ENCODE data around the gene HOXC6. TPM values are rescaled to one million over a fixed set of nuclear protein-coding genes. Genes with fewer than 3 reads are reported as not detected.
A peak's percentile ranks its signal among the peaks of the same experiment; 100 is the strongest.

Gene HOXC6
- polyA plus RNA-seq, 3 donors: not detected

GRCh38 chr12:54032086-54032619 lies 3.9 kb downstream of the HOXC6 start:
- no peak overlapping the region for H2AFZ ChIP-seq (ENCODE audit: insufficient read depth, low read depth, low read length, poor library complexity, severe bottlenecking)
- H3K27me3 ChIP-seq (ENCODE audit: control insufficient read depth in 2 of 2, insufficient read depth in 2 of 2, low read length in 2 of 2): peaks cover 83 to 99% of the 10 kb centered on the region in 2 donors
- Mint-ChIP-seq H3K27ac (peak overlapping the region in 1 of 7 donors; percentile 60), H3K36me3 (peaks cover 5 to 19% of the 10 kb centered on the region in 2 donors), H3K9me3 (peaks cover 6 to 41% (median 28%) of the 10 kb centered on the region in 7 donors), H3K4me1 (peaks cover 16% of the 10 kb centered on the region), H3K4me3 (peak overlapping the region in 1 of 2 donors; percentile 84), H3K27me3 (ENCODE audit: low read depth in 3 of 3) (peaks cover 93 to 98% (median 96%) of the 10 kb centered on the region in 3 donors)
- H3K9me3 ChIP-seq (replicated peaks in 1 of 2; ENCODE audit: control insufficient read depth in 1 of 2, insufficient read depth in 1 of 2, low read length in 2 of 2): peaks cover 26 to 52% of the 10 kb centered on the region in 2 donors
- no peaks in the 10 kb centered on the region for H4K20me1 ChIP-seq (ENCODE audit: insufficient read depth, low read length)
- no peak overlapping the region for H3K4me2 ChIP-seq (replicated peaks; ENCODE audit: extremely low read depth, low read length, poor library complexity, severe bottlenecking)
- H3K36me3 ChIP-seq (replicated peaks in 1 of 2; ENCODE audit: control insufficient read depth in 1 of 2, insufficient read depth in 2 of 2, low read length in 2 of 2): no peaks in the 10 kb centered on the region
- no peak overlapping the region for H3K9ac ChIP-seq (ENCODE audit: insufficient read depth, low read length, poor library complexity, severe bottlenecking)
- no peaks in the 10 kb centered on the region for H3K4me1 ChIP-seq (ENCODE audit: control insufficient read depth in 1 of 2, insufficient read depth in 2 of 2, low read length in 2 of 2)
- no peak for TF ChIP-seq CTCF (IDR thresholded peaks at IDR 0.05)
- intact Hi-C loops (cut with micrococcal nuclease): loop anchor here in 1 of 2 donors (10.0 kb wide), 1 partner anchor 57 kb away; the partner anchor contains the start of genes HOTAIR and HOXC11
- DNase-seq: no peak
- H3K27ac ChIP-seq (ENCODE audit: low read depth in 1 of 2, low read length in 2 of 2): no peak overlapping the region
- H3K4me3 ChIP-seq (replicated peaks in 1 of 3; ENCODE audit: low read depth in 2 of 3, low read length in 3 of 3): no peak overlapping the region
- WGBS (ENCODE audit: insufficient coverage): 83% methylated on average over 2 of the region's 6 CpGs
- no peaks in the 10 kb centered on the region for H3K79me2 ChIP-seq (ENCODE audit: insufficient read depth, low read length)

GRCh38 chr12:54032627-54033100 lies 4.4 kb downstream of the HOXC6 start, which contains the start of gene HOXC5:
Gene HOXC5, plus strand, starts transcription at chr12:54033050. Its CDS starts 73 bp downstream, at chr12:54033123.
- Mint-ChIP-seq H3K27ac (peak within 1 kb of the TSS in 1 of 7 donors; percentile 60), H3K36me3 (peaks cover 5 to 16% of the 10 kb centered on the region in 2 donors), H3K9me3 (peaks cover 6 to 40% (median 28%) of the 10 kb centered on the region in 7 donors), H3K4me3 (peak within 1 kb of the TSS in 1 of 2 donors; percentile 84), H3K4me1 (peaks cover 16% of the 10 kb centered on the region), H3K27me3 (ENCODE audit: low read depth in 3 of 3) (peaks cover 91 to 98% (median 96%) of the 10 kb centered on the region in 3 donors)
- Histone ChIP-seq H3K27ac (ENCODE audit: low read depth in 1 of 2, low read length in 2 of 2) (no peak within 1 kb of the TSS), H3K4me1 (ENCODE audit: control insufficient read depth in 1 of 2, insufficient read depth in 2 of 2, low read length in 2 of 2) (no peaks in the 10 kb centered on the region), H2AFZ (ENCODE audit: insufficient read depth, low read depth, low read length, poor library complexity, severe bottlenecking) (no peak within 1 kb of the TSS), H3K79me2 (ENCODE audit: insufficient read depth, low read length) (no peaks in the 10 kb centered on the region), H3K4me3 (replicated peaks in 1 of 3; ENCODE audit: low read depth in 2 of 3, low read length in 3 of 3) (no peak within 1 kb of the TSS), H3K9ac (ENCODE audit: insufficient read depth, low read length, poor library complexity, severe bottlenecking) (no peak within 1 kb of the TSS), H4K20me1 (ENCODE audit: insufficient read depth, low read length) (no peaks in the 10 kb centered on the region), H3K27me3 (ENCODE audit: control insufficient read depth in 2 of 2, insufficient read depth in 2 of 2, low read length in 2 of 2) (peaks cover 83 to 99% of the 10 kb centered on the region in 2 donors), H3K4me2 (replicated peaks; ENCODE audit: extremely low read depth, low read length, poor library complexity, severe bottlenecking) (no peak within 1 kb of the TSS), H3K36me3 (replicated peaks in 1 of 2; ENCODE audit: control insufficient read depth in 1 of 2, insufficient read depth in 2 of 2, low read length in 2 of 2) (no peaks in the 10 kb centered on the region), H3K9me3 (replicated peaks in 1 of 2; ENCODE audit: control insufficient read depth in 1 of 2, insufficient read depth in 1 of 2, low read length in 2 of 2) (peaks cover 26 to 52% of the 10 kb centered on the region in 2 donors)
- TF ChIP-seq CTCF (IDR thresholded peaks at IDR 0.05): peak; percentile 88
- peak; percentile 35 to 45 (median 37) for DNase-seq
- intact Hi-C loops (cut with micrococcal nuclease): loop anchor here in 1 of 2 donors (10.0 kb wide), 1 partner anchor 58 kb away; the partner anchor contains the start of genes HOTAIR and HOXC11
- WGBS (ENCODE audit: insufficient coverage): 0% methylated on average over 4 of the region's 12 CpGs

Measured in CD14-positive monocyte (primary cell).